GM21423 (cell line): ENCODE results near the gene L3MBTL4.

Experiments
- ATAC-seq: cut with Tn5 transposase; IDR thresholded peaks from one replicate; pipeline ENCODE4 v1.9.1; 2021; ENCODE audit warnings: mild to moderate bottlenecking, moderate library complexity; ENCODE audit not compliant: unreplicated experiment

L3MBTL4 gene

GRCh38 chr18:6257950-6258349, 156.8 kb downstream of the L3MBTL4 start:
- ATAC-seq = no peak

- ATAC-seq = no peak
Observed at GRCh38 chr18:6256521-6256920, 158.2 kb downstream of the L3MBTL4 start.

- ATAC-seq = no peak
Observed at GRCh38 chr18:6255886-6256285, 158.8 kb downstream of the L3MBTL4 start.

- no peak for ATAC-seq
Observed at GRCh38 chr18:6255116-6255705, 159.5 kb downstream of the L3MBTL4 start.

GRCh38 chr18:6254456-6254855, 160.3 kb downstream of the L3MBTL4 start:
- ATAC-seq = no peak

GRCh38 chr18:6251084-6251483, 163.6 kb downstream of the L3MBTL4 start:
- ATAC-seq = no peak

GRCh38 chr18:6249788-6250187, 164.9 kb downstream of the L3MBTL4 start:
- ATAC-seq = no peak

- ATAC-seq = peak; percentile 91
Observed at GRCh38 chr18:6249170-6249569, 165.5 kb downstream of the L3MBTL4 start.

- ATAC-seq = no peak
Observed at GRCh38 chr18:6248017-6248416, 166.7 kb downstream of the L3MBTL4 start.

- no peak for ATAC-seq
Observed at GRCh38 chr18:6242004-6242403, 172.7 kb downstream of the L3MBTL4 start.

- ATAC-seq = no peak
Observed at GRCh38 chr18:6239716-6240115, 175.0 kb downstream of the L3MBTL4 start.

- ATAC-seq = no peak
Observed at GRCh38 chr18:6236258-6236657, 178.5 kb downstream of the L3MBTL4 start.

GRCh38 chr18:6222271-6222670, 192.4 kb downstream of the L3MBTL4 start:
- ATAC-seq = no peak

GRCh38 chr18:6221602-6222014, 193.1 kb downstream of the L3MBTL4 start:
- peak; percentile 57 for ATAC-seq

- ATAC-seq = no peak
Observed at GRCh38 chr18:6220129-6220528, 194.6 kb downstream of the L3MBTL4 start.

- no peak for ATAC-seq
Observed at GRCh38 chr18:6219116-6219717, 195.5 kb downstream of the L3MBTL4 start.

GRCh38 chr18:6215888-6216287, 198.8 kb downstream of the L3MBTL4 start:
- ATAC-seq = no peak

GRCh38 chr18:6211174-6211504, 203.6 kb downstream of the L3MBTL4 start:
- no peak for ATAC-seq

GRCh38 chr18:6210349-6211173, 204.2 kb downstream of the L3MBTL4 start:
- ATAC-seq = no peak

- no peak for ATAC-seq
Observed at GRCh38 chr18:6207941-6208340, 206.8 kb downstream of the L3MBTL4 start.

- no peak for ATAC-seq
Observed at GRCh38 chr18:6207116-6207515, 207.6 kb downstream of the L3MBTL4 start.

GRCh38 chr18:6205706-6206105, 209.0 kb downstream of the L3MBTL4 start:
- ATAC-seq = no peak
